ENCODE results near the gene REV1. TPM values are rescaled to one million over a fixed set of nuclear protein-coding genes. Genes with fewer than 3 reads are reported as not detected.
"Not testable (repeated sequence)": the region's sequence is repeated elsewhere in the genome, so short reads cannot be mapped to it uniquely, and the experiment has no call there.

Gene REV1
- total RNA-seq, 4 donors from 2014 or later: 13.5 to 35.1 (median 17.8) TPM

GRCh38 chr2:99472600-99472960 lies 17.2 kb downstream of the REV1 start:
- peaks cover 55 to 63% of the 10 kb centered on the region in 2 donors for H3K4me1 ChIP-seq

GRCh38 chr2:99471654-99472599 lies 17.9 kb downstream of the REV1 start:
- Histone ChIP-seq H3K4me3 (no peak overlapping the region), H3K27ac (no peak overlapping the region), H3K27me3 (no peaks in the 10 kb centered on the region), H3K36me3 (no peaks in the 10 kb centered on the region), H3K4me1 (peaks cover 59 to 66% of the 10 kb centered on the region in 2 donors), H3K9me3 (no peaks in the 10 kb centered on the region)
- ATAC-seq (no peak), DNase-seq (no peak)
- in situ Hi-C loops (cut with MboI; ENCODE audit: low sequenced_read_pairs in 4 of 4) (loop anchor here in 1 of 4 donors (10.0 kb wide), 1 partner anchor 127 kb away; no protein-coding TSS in a partner anchor), intact Hi-C loops (cut with DNase I; ENCODE audit: low total_unique reads) (no loop called here)
- no peak for TF ChIP-seq POLR2A (IDR thresholded peaks at IDR 0.05)
- TF ChIP-seq CTCF (IDR thresholded peaks at IDR 0.05 in 4 of 5, conservative IDR thresholded peaks at IDR 0.05 in 1 of 5): no peak

More at GRCh38 chr2:99472600-99472960, 17.2 kb downstream of the REV1 start:
- TF ChIP-seq POLR2A (IDR thresholded peaks at IDR 0.05) (no peak), CTCF (IDR thresholded peaks at IDR 0.05 in 4 of 5, conservative IDR thresholded peaks at IDR 0.05 in 1 of 5) (no peak)
- H3K9me3 ChIP-seq: no peaks in the 10 kb centered on the region
- ATAC-seq (no peak), DNase-seq (no peak)
- no peak overlapping the region for H3K4me3 ChIP-seq
- H3K27me3 ChIP-seq: no peaks in the 10 kb centered on the region
- no peak overlapping the region for H3K27ac ChIP-seq
- intact Hi-C loops (cut with DNase I; ENCODE audit: low total_unique reads): no loop called here
- in situ Hi-C loops (cut with MboI; ENCODE audit: low sequenced_read_pairs in 4 of 4): loop anchor here in 1 of 4 donors (10.0 kb wide), 1 partner anchor 128 kb away; no protein-coding TSS in a partner anchor
- no peaks in the 10 kb centered on the region for H3K36me3 ChIP-seq

DNA sequence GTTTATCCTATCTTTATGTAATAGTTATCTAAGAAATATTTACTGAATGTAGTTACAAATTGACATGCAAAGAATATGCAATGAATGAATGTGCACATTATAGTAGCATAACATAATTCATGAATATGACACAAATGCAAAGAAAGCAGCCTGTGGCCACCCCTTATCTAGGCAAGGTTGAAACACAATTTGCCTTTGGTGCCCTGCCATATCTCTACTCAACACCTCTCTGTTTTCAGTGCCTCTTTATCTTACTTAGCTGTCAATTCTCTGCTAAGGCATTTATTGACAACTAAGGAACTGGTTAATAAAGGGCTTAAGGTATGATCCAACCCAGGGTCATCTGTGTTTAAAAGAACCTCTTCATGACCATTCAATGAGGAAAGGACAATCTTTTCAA lies 18.9 kb downstream of the REV1 start:
- Histone ChIP-seq H3K4me1 (peaks cover 58 to 60% of the 10 kb centered on the region in 2 donors), H3K27me3 (no peaks in the 10 kb centered on the region), H3K4me3 (no peak overlapping the region), H3K36me3 (no peaks in the 10 kb centered on the region), H3K27ac (no peak overlapping the region), H3K9me3 (no peaks in the 10 kb centered on the region)
- intact Hi-C loops (cut with DNase I; ENCODE audit: low total_unique reads) (no loop called here), in situ Hi-C loops (cut with MboI; ENCODE audit: low sequenced_read_pairs in 4 of 4) (loop anchor here in 1 of 4 donors (10.0 kb wide), 1 partner anchor 126 kb away; no protein-coding TSS in a partner anchor)
- TF ChIP-seq POLR2A (IDR thresholded peaks at IDR 0.05) (no peak), CTCF (IDR thresholded peaks at IDR 0.05 in 4 of 5, conservative IDR thresholded peaks at IDR 0.05 in 1 of 5) (no peak)
- ATAC-seq: no peak
- DNase-seq: no peak

- H3K4me3 ChIP-seq; H3K9me3 ChIP-seq; ATAC-seq; H3K36me3 ChIP-seq; H3K27ac ChIP-seq; DNase-seq; H3K27me3 ChIP-seq; intact Hi-C loops (cut with DNase I; ENCODE audit: low total_unique reads): not testable (repeated sequence)
- in situ Hi-C loops (cut with MboI; ENCODE audit: low sequenced_read_pairs in 4 of 4): loop anchor here in 1 of 4 donors (10.0 kb wide), 1 partner anchor 126 kb away; no protein-coding TSS in a partner anchor
- peaks cover 55 to 60% of the 10 kb centered on the region in 2 donors for H3K4me1 ChIP-seq
These were observed 19.4 kb downstream of the REV1 start for GRCh38 chr2:99470459-99470858.

DNA sequence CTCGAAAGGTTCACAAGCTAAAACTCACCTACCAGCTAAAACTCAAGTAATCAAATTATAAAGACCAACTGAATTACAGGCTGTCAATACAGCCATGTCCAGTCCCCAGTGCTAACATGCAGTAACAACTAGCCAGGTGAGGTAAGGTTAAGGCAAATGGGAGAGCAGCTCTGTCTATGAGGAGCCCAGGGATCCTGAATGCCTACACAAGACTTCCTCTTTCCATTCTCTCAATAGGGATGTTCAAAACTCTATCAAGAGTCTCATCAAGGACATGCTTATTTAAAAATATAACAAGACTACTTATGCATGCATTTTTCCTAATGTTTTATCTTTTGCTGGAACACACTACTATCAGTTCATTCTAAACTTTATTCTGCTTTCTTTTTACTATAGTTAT lies 20.4 kb downstream of the REV1 start:
- no peaks in the 10 kb centered on the region for H3K9me3 ChIP-seq
- H3K36me3 ChIP-seq: no peaks in the 10 kb centered on the region
- H3K4me1 ChIP-seq: peaks cover 49 to 53% of the 10 kb centered on the region in 2 donors
- intact Hi-C loops (cut with DNase I; ENCODE audit: low total_unique reads) (no loop called here), in situ Hi-C loops (cut with MboI; ENCODE audit: low sequenced_read_pairs in 4 of 4) (no loop called here)
- H3K4me3 ChIP-seq: no peak overlapping the region
- TF ChIP-seq CTCF (IDR thresholded peaks at IDR 0.05 in 4 of 5, conservative IDR thresholded peaks at IDR 0.05 in 1 of 5): no peak
- no peak for TF ChIP-seq POLR2A (IDR thresholded peaks at IDR 0.05)
- no peaks in the 10 kb centered on the region for H3K27me3 ChIP-seq
- no peak for ATAC-seq
- no peak for DNase-seq
- H3K27ac ChIP-seq: no peak overlapping the region
